Neural progenitor cell (in vitro differentiated cells): ENCODE data around the gene TBATA. TPM values are rescaled to one million over a fixed set of nuclear protein-coding genes. Genes with fewer than 3 reads are reported as not detected.

Source experiments
- DNase-seq: peaks from one replicate; pipeline ENCODE4 v3.0.0-alpha.2; 2016; ENCODE audit warnings: low spot score
- H2AFZ ChIP-seq: fragments of 200-600 bp; sonication (generic); replicated peaks from 2 replicates; pipeline ENCODE4 v1.6.1; 2016; ENCODE audit warnings: antibody characterized with exemption
- H3F3A ChIP-seq: fragments of 200-600 bp; sonication (generic); 2 replicates; pipeline ENCODE4 v1.6.1; 2016; ENCODE audit warnings: antibody characterized with exemption, low read depth
- H3K27ac ChIP-seq: fragments of 200-600 bp; sonication (generic); 2 replicates; pipeline ENCODE4 v1.5.1; 2016; ENCODE audit warnings: mild to moderate bottlenecking
- H3K27me3 ChIP-seq: fragments of 200-600 bp; sonication (generic); 2 replicates; pipeline ENCODE4 v1.6.1; 2016; ENCODE audit warnings: mild to moderate bottlenecking, moderate library complexity
- H3K36me3 ChIP-seq: fragments of 200-600 bp; sonication (generic); 2 replicates; pipeline ENCODE4 v1.5.1; 2016
- H3K4me1 ChIP-seq: fragments of 200-600 bp; sonication (generic); 2 replicates; pipeline ENCODE4 v1.6.1; 2016; ENCODE audit warnings: mixed run types
- H3K4me2 ChIP-seq: fragments of 200-600 bp; sonication (generic); 2 replicates; pipeline ENCODE4 v1.6.1; 2016
- H3K4me3 ChIP-seq: fragments of 200-600 bp; sonication (generic); 2 replicates; pipeline ENCODE4 v1.5.1; 2016
- H3K79me2 ChIP-seq: fragments of 200-600 bp; sonication (generic); 2 replicates; pipeline ENCODE4 v1.6.1; 2016; ENCODE audit warnings: low read depth
- H3K9ac ChIP-seq: fragments of 200-600 bp; sonication (generic); 2 replicates; pipeline ENCODE4 v1.6.1; 2016
- H3K9me3 ChIP-seq: fragments of 200-600 bp; sonication (generic); 2 replicates; pipeline ENCODE4 v1.5.1; 2016; ENCODE audit warnings: low read depth
- H4K20me1 ChIP-seq: fragments of 200-600 bp; sonication (generic); 2 replicates; pipeline ENCODE4 v1.6.1; 2016; ENCODE audit warnings: low read depth
- H3K27ac Mint-ChIP-seq: 3 replicates; pipeline ENCODE4 v1.8.0; 2021; ENCODE audit warnings: mixed read lengths
- H3K27me3 Mint-ChIP-seq: 2 replicates; pipeline ENCODE4 v1.8.0; 2022; ENCODE audit warnings: low read depth, mild to moderate bottlenecking, inconsistent platforms, moderate library complexity, mixed read lengths; ENCODE audit not compliant: insufficient read depth
- H3K36me3 Mint-ChIP-seq: 3 replicates; pipeline ENCODE4 v1.8.0; 2021; ENCODE audit warnings: mixed read lengths
- H3K4me1 Mint-ChIP-seq: 3 replicates; pipeline ENCODE4 v1.8.0; 2021; ENCODE audit warnings: mixed read lengths
- H3K4me3 Mint-ChIP-seq: 3 replicates; pipeline ENCODE4 v1.8.0; 2021; ENCODE audit warnings: mild to moderate bottlenecking, moderate library complexity, mixed read lengths
- H3K9me3 Mint-ChIP-seq: 3 replicates; pipeline ENCODE4 v1.8.0; 2020; ENCODE audit warnings: mixed read lengths
- EZH2 ChIP-seq: fragments of 200-600 bp; sonication (generic); IDR thresholded peaks from 2 replicates; pipeline ENCODE4 v1.6.1; 2017; ENCODE audit warnings: antibody characterized with exemption, mild to moderate bottlenecking, moderate library complexity
- EZH2phosphoT487 ChIP-seq: fragments of 200-600 bp; sonication (generic); IDR thresholded peaks from 2 replicates; pipeline ENCODE4 v1.6.1; 2017; ENCODE audit warnings: antibody characterized with exemption
- total RNA-seq: library from RNA; depleted of rRNA; stranded (reverse); fragments of >200 nt; gene quantifications from 2 replicates; pipeline ENCODE4 v1.2.3, GENCODE V29; 2015; ENCODE audit warnings: low replicate concordance
- TF ChIP-seq, protein P1 (sequence below): fragments of 200-600 bp; sonication (generic); IDR thresholded peaks from 2 replicates; pipeline ENCODE4 v1.5.1; 2017; ENCODE audit warnings: antibody characterized with exemption, mild to moderate bottlenecking

The TBATA gene
- total RNA-seq, 1 donor from 2014 or later = not detected

DNA sequence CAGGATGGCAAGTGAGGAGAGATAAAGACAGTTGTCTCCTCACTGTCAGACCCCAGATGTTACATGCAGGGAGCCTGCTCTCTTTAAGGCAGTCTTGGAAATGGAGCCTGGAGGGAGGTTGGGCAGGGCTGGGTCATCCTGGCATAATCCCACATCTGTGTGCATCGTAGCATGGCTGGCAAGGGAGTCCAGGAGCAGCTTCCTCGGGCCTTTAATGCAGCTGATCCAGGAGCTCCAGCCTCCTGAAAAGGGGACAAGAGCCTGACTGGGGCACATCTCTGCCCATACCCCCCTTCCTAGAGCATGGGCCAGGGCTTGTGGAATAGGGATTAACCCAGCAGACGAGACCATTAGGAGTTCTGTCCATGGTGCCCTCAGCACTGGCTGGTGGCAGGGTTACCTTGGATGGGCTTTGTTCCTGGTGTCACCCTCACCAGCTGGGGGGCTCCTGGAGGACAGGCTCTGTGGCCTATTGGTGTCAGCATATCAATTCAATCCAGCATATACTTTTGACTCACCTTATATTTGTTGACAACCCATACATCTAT lies 34.9 kb downstream of the TBATA start:
- no peak overlapping the region for H3K27ac ChIP-seq
- no peak overlapping the region for H3K4me3 Mint-ChIP-seq
- H3K9ac ChIP-seq = no peak overlapping the region
- H3K27ac Mint-ChIP-seq = no peak overlapping the region
- H3K4me1 Mint-ChIP-seq = peaks cover 12% of the 10 kb centered on the region
- TF ChIP-seq EZH2phosphoT487 (no peak), EZH2 (no peak)
- TF ChIP-seq, protein P1, sequence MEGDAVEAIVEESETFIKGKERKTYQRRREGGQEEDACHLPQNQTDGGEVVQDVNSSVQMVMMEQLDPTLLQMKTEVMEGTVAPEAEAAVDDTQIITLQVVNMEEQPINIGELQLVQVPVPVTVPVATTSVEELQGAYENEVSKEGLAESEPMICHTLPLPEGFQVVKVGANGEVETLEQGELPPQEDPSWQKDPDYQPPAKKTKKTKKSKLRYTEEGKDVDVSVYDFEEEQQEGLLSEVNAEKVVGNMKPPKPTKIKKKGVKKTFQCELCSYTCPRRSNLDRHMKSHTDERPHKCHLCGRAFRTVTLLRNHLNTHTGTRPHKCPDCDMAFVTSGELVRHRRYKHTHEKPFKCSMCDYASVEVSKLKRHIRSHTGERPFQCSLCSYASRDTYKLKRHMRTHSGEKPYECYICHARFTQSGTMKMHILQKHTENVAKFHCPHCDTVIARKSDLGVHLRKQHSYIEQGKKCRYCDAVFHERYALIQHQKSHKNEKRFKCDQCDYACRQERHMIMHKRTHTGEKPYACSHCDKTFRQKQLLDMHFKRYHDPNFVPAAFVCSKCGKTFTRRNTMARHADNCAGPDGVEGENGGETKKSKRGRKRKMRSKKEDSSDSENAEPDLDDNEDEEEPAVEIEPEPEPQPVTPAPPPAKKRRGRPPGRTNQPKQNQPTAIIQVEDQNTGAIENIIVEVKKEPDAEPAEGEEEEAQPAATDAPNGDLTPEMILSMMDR = no peak
- no peaks in the 10 kb centered on the region for H3F3A ChIP-seq
- no peaks in the 10 kb centered on the region for H3K36me3 Mint-ChIP-seq
- H3K36me3 ChIP-seq = no peaks in the 10 kb centered on the region
- H3K79me2 ChIP-seq = no peaks in the 10 kb centered on the region
- no peaks in the 10 kb centered on the region for H3K9me3 ChIP-seq
- no peak overlapping the region for H2AFZ ChIP-seq
- peaks cover 7% of the 10 kb centered on the region for H3K27me3 Mint-ChIP-seq
- H3K4me2 ChIP-seq = no peak overlapping the region
- no peaks in the 10 kb centered on the region for H3K4me1 ChIP-seq
- no peaks in the 10 kb centered on the region for H3K9me3 Mint-ChIP-seq
- no peaks in the 10 kb centered on the region for H4K20me1 ChIP-seq
- DNase-seq = no peak
- no peaks in the 10 kb centered on the region for H3K27me3 ChIP-seq
- no peak overlapping the region for H3K4me3 ChIP-seq

DNA sequence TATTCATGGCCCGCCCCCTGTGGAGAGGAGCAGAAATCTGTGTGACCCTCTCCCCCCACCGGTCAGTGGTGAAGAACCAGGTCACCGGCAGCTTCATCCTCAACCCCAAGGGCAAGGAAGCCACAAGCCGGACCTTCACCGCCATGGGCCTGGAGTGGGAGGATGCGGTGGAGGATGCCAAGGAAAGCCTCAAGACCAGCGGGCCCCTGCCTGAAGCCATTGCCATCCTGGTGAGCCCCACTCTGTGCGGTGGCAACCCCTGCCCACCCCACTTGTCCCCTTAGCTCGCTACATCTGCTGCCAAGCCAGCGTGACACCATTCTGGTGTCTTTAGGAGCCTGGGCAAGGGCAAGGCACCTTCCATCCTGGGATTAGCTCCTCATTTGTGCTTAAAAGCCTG lies 35.4 kb downstream of the TBATA start:
- no peak overlapping the region for H3K27ac ChIP-seq
- no peak overlapping the region for H3K4me2 ChIP-seq
- no peaks in the 10 kb centered on the region for H4K20me1 ChIP-seq
- peaks cover 7% of the 10 kb centered on the region for H3K27me3 Mint-ChIP-seq
- H3K4me1 ChIP-seq = no peaks in the 10 kb centered on the region
- no peak overlapping the region for H3K4me3 ChIP-seq
- H2AFZ ChIP-seq = no peak overlapping the region
- no peaks in the 10 kb centered on the region for H3K27me3 ChIP-seq
- no peak for DNase-seq
- no peaks in the 10 kb centered on the region for H3K36me3 ChIP-seq
- no peak overlapping the region for H3K27ac Mint-ChIP-seq
- no peaks in the 10 kb centered on the region for H3F3A ChIP-seq
- no peak overlapping the region for H3K4me3 Mint-ChIP-seq
- H3K9me3 Mint-ChIP-seq = no peaks in the 10 kb centered on the region
- TF ChIP-seq EZH2 (no peak), EZH2phosphoT487 (no peak)
- TF ChIP-seq, protein P1 = no peak
- no peaks in the 10 kb centered on the region for H3K36me3 Mint-ChIP-seq
- no peaks in the 10 kb centered on the region for H3K79me2 ChIP-seq
- no peak overlapping the region for H3K9ac ChIP-seq
- H3K9me3 ChIP-seq = no peaks in the 10 kb centered on the region
- H3K4me1 Mint-ChIP-seq = peaks cover 12% of the 10 kb centered on the region

DNA sequence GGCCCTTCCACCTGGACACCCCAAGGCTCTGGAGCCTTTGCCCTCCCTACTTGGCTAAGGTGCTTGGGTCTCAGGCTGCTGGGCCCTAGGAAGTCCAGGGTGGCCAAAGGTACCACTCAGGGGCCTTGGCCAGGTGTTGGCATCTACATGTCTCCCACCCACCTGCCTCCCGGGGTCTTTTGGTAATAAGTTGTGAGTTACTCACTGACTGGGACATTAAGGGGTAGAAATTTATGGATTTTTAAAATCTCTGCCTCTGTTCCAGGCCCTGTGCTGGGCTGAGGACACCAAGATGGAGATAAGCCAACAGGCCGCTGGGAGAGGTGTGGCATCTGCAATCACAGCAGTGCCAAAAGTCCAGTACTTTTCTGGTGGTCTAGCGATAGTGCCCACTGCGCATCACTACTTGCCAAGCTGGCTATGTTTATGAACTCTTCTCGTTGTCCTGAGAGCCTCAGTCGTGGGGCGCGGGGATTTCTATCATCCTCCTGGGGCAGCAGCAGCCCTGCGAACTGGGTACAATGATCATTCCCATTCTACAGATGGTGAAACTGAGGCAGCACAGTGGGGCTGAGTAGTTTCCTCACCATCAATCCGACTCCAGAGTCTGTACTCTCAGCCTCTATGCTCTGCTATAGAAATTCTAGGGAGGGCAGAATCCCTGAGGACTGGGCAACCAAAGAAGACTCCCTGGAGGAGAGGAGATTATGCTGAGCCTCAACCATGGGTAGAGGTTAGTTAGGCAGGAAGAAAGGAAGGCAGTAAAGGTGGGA lies 36.2 kb downstream of the TBATA start:
- DNase-seq = no peak
- H3K27me3 Mint-ChIP-seq = peaks cover 7% of the 10 kb centered on the region
- no peak overlapping the region for H3K4me2 ChIP-seq
- no peaks in the 10 kb centered on the region for H3K79me2 ChIP-seq
- no peak for TF ChIP-seq EZH2phosphoT487
- no peak for TF ChIP-seq EZH2
- TF ChIP-seq, protein P1 = no peak
- no peaks in the 10 kb centered on the region for H3K36me3 ChIP-seq
- H3K4me3 ChIP-seq = no peak overlapping the region
- H3K4me1 Mint-ChIP-seq = peaks cover 12% of the 10 kb centered on the region
- no peaks in the 10 kb centered on the region for H3K9me3 Mint-ChIP-seq
- no peaks in the 10 kb centered on the region for H3K36me3 Mint-ChIP-seq
- H2AFZ ChIP-seq = no peak overlapping the region
- no peaks in the 10 kb centered on the region for H3K27me3 ChIP-seq
- H3K27ac Mint-ChIP-seq = no peak overlapping the region
- no peak overlapping the region for H3K4me3 Mint-ChIP-seq
- no peaks in the 10 kb centered on the region for H3K9me3 ChIP-seq
- no peaks in the 10 kb centered on the region for H3F3A ChIP-seq
- no peak overlapping the region for H3K9ac ChIP-seq
- no peak overlapping the region for H3K27ac ChIP-seq
- no peaks in the 10 kb centered on the region for H3K4me1 ChIP-seq
- no peaks in the 10 kb centered on the region for H4K20me1 ChIP-seq
